RWPE1 (cell line): ENCODE data around the gene MLF1.

Experiments
- CTCF ChIA-PET: fragments of 350-600 bp; sonication (Branson Sonifier 250); formaldehyde crosslinking; extraction: SDS; loops from one replicate; lab custom pipeline; 2021; lab: Yijun Ruan, JAX
- POLR2A ChIA-PET: fragments of 400-600 bp; formaldehyde crosslinking; extraction: SDS; loops from one replicate; lab custom pipeline; 2020; ENCODE audit warnings: antibody characterized with exemption; ENCODE audit not compliant: low non-redundant PET; lab: Yijun Ruan, JAX
- DNase-seq: peaks from one replicate; pipeline ENCODE4 v3.0.0; 2012; ENCODE audit warnings: low spot score
- H3K27ac ChIP-seq: fragments of 450-650 bp; 2 replicates; pipeline ENCODE4 v1.5.1; 2017
- CTCF ChIP-seq: fragments of 450-650 bp; conservative IDR thresholded peaks from 2 replicates; pipeline ENCODE4 v1.5.1; 2017; ENCODE audit warnings: low read depth, mild to moderate bottlenecking

Gene MLF1

GRCh38 chr3:158602227-158602626 is 31.2 kb downstream of the MLF1 start:
- H3K27ac ChIP-seq = no peak overlapping the region
- no peak for TF ChIP-seq CTCF
- CTCF ChIA-PET = no interaction called here
- POLR2A ChIA-PET = no interaction called here
- no peak for DNase-seq

- ChIA-PET CTCF (interaction anchor here (0.6 to 0.9 kb wide), 2 partner anchors 26 to 251 kb away, joined by 3 to 6 read pairs; partner anchors contain the start of gene GFM1), POLR2A (no interaction called here)
- no peak for TF ChIP-seq CTCF
- no peak for DNase-seq
- H3K27ac ChIP-seq = no peak overlapping the region
Observed at GRCh38 chr3:158617982-158618875, 47.2 kb downstream of the MLF1 start.

- no peak overlapping the region for H3K27ac ChIP-seq
- no peak for TF ChIP-seq CTCF
- DNase-seq = no peak
- ChIA-PET POLR2A (no interaction called here), CTCF (interaction anchor here (1.2 kb wide), 1 partner anchor 19 kb away, joined by 4 read pairs; the partner anchor contains the start of gene GFM1)
Observed at GRCh38 chr3:158625881-158626280, 54.9 kb downstream of the MLF1 start.

- CTCF ChIA-PET = interaction anchor here (0.6 to 1.0 kb wide), 2 partner anchors 9 to 18 kb away, joined by 3 to 4 read pairs; no protein-coding TSS in a partner anchor
- POLR2A ChIA-PET = no interaction called here
- TF ChIP-seq CTCF = no peak
- H3K27ac ChIP-seq = no peak overlapping the region
- no peak for DNase-seq
Observed at GRCh38 chr3:158631981-158632380, 61.0 kb downstream of the MLF1 start.

- no peak for TF ChIP-seq CTCF
- no peak for DNase-seq
- CTCF ChIA-PET = no interaction called here
- H3K27ac ChIP-seq = no peak overlapping the region
- POLR2A ChIA-PET = no interaction called here
Observed at GRCh38 chr3:158640646-158641045, 69.7 kb downstream of the MLF1 start.

- DNase-seq = no peak
- CTCF ChIA-PET = interaction anchor here (0.7 kb wide), 1 partner anchor 241 kb away, joined by 3 read pairs; no protein-coding TSS in a partner anchor
- TF ChIP-seq CTCF = no peak
- H3K27ac ChIP-seq = no peak overlapping the region
- POLR2A ChIA-PET = no interaction called here
Observed at GRCh38 chr3:158642005-158642404, 71.0 kb downstream of the MLF1 start.
